HG03196 (cell line): ENCODE data around the gene BCAS3.
"Not testable (repeated sequence)": the region's sequence is repeated elsewhere in the genome, so short reads cannot be mapped to it uniquely, and the experiment has no call there.

Source experiments
- ATAC-seq: cut with Tn5 transposase; IDR thresholded peaks from one replicate; pipeline ENCODE4 v1.9.1; 2021; ENCODE audit not compliant: unreplicated experiment

BCAS3 gene

DNA sequence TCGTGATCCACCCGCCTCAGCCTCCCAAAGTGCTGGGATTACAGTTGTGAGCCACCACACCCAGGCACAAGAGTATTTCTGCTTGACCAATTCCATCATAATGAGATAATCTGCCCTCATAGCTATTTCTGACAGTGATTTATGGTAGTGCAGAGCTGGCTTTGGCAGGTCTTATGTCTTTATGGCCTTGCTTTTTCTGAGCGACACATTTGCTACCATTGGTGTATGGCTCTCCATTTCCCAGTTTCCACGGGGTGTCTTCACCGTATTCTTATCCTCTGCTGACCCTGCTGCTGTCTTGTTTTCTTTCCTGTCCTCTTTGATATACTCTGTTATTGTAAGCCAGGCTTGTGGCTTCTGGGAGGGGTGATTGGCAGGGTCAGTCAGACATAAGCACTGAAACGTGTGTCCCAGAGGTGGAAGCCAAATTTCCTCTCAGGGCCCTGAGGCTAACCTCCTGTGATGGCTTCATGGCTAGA lies 560.8 kb downstream of the BCAS3 start:
- ATAC-seq = no peak

GRCh38 chr17:61239327-61239726 lies 561.7 kb downstream of the BCAS3 start:
- ATAC-seq = no peak

DNA sequence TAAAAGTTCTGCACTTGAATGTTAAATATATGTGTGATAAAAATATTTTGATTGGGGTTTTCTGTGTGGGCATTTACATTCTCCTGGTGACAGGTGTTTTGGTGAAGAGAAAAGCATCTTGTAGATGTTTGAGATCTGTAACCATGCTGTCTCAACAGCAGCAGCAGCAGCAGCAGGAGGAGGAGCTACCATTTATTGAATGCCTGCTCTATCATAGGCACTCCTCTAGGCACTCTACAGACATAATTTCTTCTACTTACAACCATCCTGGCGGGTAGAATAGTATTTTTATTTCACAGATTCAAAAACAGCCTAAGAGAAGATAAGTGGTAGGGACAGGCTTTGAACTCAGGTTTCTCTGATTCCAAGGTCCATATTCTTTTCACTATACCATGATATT lies 562.3 kb downstream of the BCAS3 start:
- ATAC-seq = no peak

GRCh38 chr17:61240851-61241468 lies 563.3 kb downstream of the BCAS3 start:
- no peak for ATAC-seq

GRCh38 chr17:61244988-61245387 lies 567.3 kb downstream of the BCAS3 start:
- ATAC-seq = not testable (repeated sequence)

GRCh38 chr17:61245706-61246135 lies 568.1 kb downstream of the BCAS3 start:
- no peak for ATAC-seq

- no peak for ATAC-seq
Measured at GRCh38 chr17:61247439-61247838, 569.8 kb downstream of the BCAS3 start.

GRCh38 chr17:61248399-61248798 lies 570.7 kb downstream of the BCAS3 start:
- no peak for ATAC-seq

- no peak for ATAC-seq
Measured at GRCh38 chr17:61249649-61250299, 572.1 kb downstream of the BCAS3 start.

GRCh38 chr17:61250335-61250890 lies 572.8 kb downstream of the BCAS3 start:
- ATAC-seq = no peak

DNA sequence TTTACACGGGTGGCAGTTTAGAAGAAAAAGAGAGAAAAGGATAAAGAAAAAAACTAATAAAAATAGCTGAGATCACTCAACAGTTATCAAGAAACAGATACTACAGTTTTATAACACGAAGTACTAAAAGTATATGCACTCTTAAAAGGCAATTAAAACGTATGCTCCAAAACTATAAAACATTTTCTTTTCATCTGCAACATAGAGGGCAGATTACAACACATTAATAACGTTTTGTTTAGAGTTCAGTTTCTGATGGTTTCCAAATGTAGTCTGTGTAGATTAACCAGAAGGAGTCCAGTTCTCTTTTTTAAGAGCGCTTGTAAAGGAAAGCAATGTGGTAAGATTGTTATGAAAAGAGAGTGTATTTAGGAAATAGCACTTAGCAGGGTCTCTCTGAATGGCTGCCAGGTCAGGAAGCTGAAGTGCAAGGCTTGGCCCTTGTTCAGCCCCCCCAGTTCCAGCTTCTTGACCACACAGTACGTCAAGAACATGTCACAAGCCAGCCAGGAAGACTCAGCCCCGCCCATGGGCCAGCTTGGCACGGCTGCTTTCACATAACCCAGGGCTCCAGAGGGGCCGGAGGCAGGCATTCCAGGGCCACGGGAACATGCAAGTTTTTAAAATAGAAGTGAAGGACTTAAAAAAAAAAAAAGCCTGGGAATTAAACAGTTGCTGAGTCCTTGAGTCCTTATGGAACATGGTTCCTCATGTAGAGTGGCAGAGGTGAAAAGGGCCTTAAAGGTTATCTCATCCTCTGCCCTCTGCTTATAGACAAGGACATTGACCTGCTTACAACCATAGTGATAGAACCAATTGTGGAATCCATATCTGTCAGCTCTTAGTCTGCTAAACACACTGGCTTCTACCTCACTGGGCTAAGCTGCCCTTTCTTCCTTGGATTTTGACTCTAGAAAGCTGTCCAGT lies 574.6 kb downstream of the BCAS3 start:
- ATAC-seq = no peak

- no peak for ATAC-seq
Measured at GRCh38 chr17:61253362-61253761, 575.7 kb downstream of the BCAS3 start.

DNA sequence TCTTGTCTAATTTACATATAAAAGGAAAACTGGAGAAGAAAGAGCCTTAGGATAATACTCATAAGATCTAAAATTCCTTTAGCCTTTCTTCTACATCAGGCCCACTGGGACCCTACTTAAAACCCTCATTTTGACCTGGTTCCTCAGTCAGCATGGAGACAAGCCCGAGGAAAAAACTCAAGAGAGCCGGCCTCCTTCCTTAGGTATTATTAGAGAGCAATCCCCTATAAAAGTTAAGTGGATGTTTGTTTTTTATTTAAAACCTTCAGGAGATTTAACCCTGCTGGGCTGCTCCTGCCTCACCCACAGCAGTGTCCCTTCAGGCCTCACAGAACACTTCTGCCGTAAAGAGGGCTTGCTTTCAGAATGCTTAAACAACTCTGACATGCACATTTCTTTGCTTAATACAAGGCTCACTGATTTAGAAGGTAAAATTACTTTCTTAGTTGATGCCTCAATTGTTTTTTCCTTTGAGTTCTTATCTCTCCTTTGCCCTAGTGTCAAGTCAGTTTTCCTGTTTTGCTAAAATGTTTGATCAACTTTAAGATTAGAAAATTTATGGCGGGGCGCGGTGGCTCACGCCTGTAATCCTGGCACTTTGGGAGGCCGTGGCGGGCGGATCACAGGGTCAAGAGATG lies 576.4 kb downstream of the BCAS3 start:
- no peak for ATAC-seq

GRCh38 chr17:61254904-61255303 lies 577.3 kb downstream of the BCAS3 start:
- no peak for ATAC-seq

DNA sequence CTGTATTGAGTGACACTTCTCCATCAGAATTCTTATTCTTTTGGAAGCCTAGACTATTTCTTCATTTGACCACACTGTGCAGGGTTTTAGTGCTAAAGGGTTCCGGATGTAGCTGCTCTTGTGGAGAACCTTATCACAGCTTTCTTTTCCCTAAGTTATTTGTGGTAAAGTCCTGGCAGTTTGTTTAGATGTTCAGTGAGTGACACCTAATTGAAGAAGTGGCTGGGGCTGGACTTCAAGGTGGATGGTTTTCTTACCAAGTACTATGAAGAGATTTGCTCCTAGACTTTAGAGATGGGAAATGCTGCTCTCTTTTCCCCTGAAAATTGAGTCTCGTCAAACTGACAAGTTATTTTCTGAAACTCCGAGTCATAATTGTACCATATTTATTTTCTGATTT lies 578.0 kb downstream of the BCAS3 start:
- no peak for ATAC-seq

- ATAC-seq = no peak
Measured at GRCh38 chr17:61259360-61259759, 581.7 kb downstream of the BCAS3 start.

DNA sequence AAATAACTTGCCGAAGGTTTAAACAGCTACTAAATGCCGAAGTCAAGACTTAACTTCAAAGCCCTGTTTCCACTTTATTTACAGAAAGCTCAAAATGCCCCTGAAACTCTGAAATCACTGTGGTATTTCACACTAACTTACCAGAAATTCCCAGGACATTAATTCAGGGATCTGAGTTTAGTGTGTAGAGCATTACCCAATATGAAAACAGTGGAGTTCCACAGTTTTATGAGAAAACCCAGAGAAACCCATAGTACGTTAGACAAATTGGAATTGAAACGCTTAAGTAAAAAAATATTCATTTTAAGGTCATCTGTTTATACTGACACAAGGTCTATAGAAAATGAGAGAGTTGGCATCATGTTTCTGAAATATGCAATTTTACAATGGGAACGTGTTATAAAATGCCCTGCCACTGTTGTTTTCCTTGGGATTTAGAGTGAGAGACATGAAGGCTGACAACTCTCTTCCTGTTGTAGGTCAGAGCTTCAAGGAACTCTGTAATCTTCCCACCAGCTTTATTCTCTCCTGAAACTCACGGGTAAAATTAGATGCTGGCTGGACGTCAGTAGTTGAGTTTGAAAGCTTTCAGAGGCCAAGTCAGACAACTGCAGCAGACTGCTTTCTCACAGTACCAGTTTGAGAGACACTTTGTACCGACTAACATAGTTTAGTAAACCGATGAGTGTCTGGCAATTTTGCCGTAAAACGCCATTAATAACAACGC lies 582.6 kb downstream of the BCAS3 start:
- no peak for ATAC-seq

DNA sequence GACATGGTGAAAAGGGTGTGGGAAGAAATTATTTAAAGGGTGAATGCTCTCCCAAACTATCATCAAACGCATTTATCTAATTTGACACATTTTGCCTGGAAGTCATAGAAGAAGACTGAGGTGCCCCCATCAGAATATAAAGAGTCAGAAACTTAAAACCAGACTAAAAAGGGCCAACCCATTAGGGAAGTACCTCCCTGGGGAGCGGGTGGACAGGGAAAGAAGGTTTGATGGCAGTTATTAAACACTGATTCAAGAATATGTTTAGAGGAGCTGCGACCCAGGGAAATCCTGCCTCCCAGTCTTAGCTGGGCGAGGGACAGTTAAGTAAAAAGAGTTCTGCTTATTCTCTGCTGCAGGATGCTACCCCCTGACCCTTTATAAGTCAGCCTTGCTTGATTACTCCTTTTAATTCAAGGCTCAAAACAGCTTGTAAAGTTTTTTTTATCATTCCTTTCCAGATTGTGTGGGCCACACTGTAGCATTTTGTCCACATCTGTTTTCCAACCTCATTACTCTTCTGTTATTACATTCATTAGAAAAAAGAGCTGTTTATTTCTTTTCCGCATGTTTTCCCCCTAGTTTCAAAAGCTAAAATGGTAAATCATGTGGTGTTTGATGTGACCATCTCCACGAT lies 583.5 kb downstream of the BCAS3 start:
- no peak for ATAC-seq

GRCh38 chr17:61265397-61265796 lies 587.7 kb downstream of the BCAS3 start:
- ATAC-seq = no peak

DNA sequence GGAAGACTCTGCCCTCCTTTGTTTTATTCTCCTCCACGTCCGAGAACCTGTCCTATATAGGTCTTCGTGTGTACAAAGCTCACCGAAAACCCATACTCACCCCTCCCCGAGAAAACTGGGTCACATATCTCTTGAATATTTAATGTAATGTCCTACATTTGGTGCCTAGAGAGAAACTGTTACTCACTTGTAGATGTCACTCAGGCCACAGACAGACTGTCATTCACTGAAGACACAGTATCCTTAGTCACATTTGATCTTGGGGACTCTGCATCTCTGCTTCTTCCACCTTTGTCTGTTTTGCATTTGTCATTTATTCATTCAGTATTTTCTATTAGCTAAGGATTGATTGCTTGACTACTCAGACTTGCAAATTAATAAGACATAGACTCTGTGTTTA lies 590.2 kb downstream of the BCAS3 start:
- no peak for ATAC-seq
